ENCODE measurements around the gene CSAD. TPM values are rescaled to one million over a fixed set of nuclear protein-coding genes. Genes with fewer than 3 reads are reported as not detected.

CSAD gene
- polyA plus RNA-seq, 1 of the 3 experiments (the other 2 are of a cell fraction): 32.2 TPM

GRCh38 chr12:53127169-53127568 lies 53.6 kb downstream of the CSAD start:
- WGBS (ENCODE audit: low lambda C conversion rate): 54% methylated on average over 1 of the region's 1 CpG

GRCh38 chr12:53124352-53124723 lies 56.4 kb downstream of the CSAD start:
- H4K20me1 ChIP-seq (ENCODE audit: insufficient read depth): no peaks in the 10 kb centered on the region
- no peak for TF ChIP-seq EP300 (IDR thresholded peaks at IDR 0.05; ENCODE audit: borderline replicate concordance in 1 of 2, low read depth in 1 of 2, low read length in 1 of 2)
- TF ChIP-seq CHD2 (IDR thresholded peaks at IDR 0.05; ENCODE audit: low read length, partially characterized antibody): no peak
- TF ChIP-seq RCOR1 (IDR thresholded peaks at IDR 0.05; ENCODE audit: low read length): no peak
- TF ChIP-seq NRF1 (IDR thresholded peaks at IDR 0.05; ENCODE audit: low read depth, low read length): no peak
- no peak for TF ChIP-seq MAX (IDR thresholded peaks at IDR 0.05; ENCODE audit: low read depth)
- no peak for TF ChIP-seq USF2 (IDR thresholded peaks at IDR 0.05; ENCODE audit: borderline replicate concordance, low read depth, low read length)
- no peak for TF ChIP-seq TAF1 (IDR thresholded peaks at IDR 0.05; ENCODE audit: borderline replicate concordance, low read depth, low read length)
- TF ChIP-seq YY1 (IDR thresholded peaks at IDR 0.05; ENCODE audit: low read depth): no peak
- TF ChIP-seq REST (IDR thresholded peaks at IDR 0.05; ENCODE audit: low read depth, low read length): no peak
- TF ChIP-seq EZH2phosphoT487 (IDR thresholded peaks at IDR 0.05; ENCODE audit: borderline replicate concordance, low read depth): no peak
- TF ChIP-seq ELF1 (IDR thresholded peaks at IDR 0.05): no peak
- no peak for TF ChIP-seq IRF3 (IDR thresholded peaks at IDR 0.05; ENCODE audit: low read depth, low read length)
- no peak for TF ChIP-seq PBX3 (IDR thresholded peaks at IDR 0.05)
- no peak for TF ChIP-seq ZBTB33 (IDR thresholded peaks at IDR 0.05; ENCODE audit: borderline replicate concordance, low read depth)
- TF ChIP-seq CTCF (IDR thresholded peaks at IDR 0.05): no peak
- H3K9me3 ChIP-seq: no peaks in the 10 kb centered on the region
- no peaks in the 10 kb centered on the region for H3K9me2 ChIP-seq
- H3K4me2 ChIP-seq: no peak overlapping the region
- H2AFZ ChIP-seq (ENCODE audit: low read depth): no peak overlapping the region
- ChIA-PET POLR2A (no interaction called here), CTCF (interaction anchor here (0.9 to 2.0 kb wide), 3 partner anchors 35 to 59 kb away, joined by 3 to 9 read pairs (median 3); no protein-coding TSS in a partner anchor)
- no peak for DNase-seq
- no peaks in the 10 kb centered on the region for H3K79me2 ChIP-seq (ENCODE audit: insufficient read depth)
- no peak overlapping the region for H3K9ac ChIP-seq
- no peak overlapping the region for H3K27ac ChIP-seq (ENCODE audit: low read depth in 2 of 2, low read length in 1 of 2)
- no peak overlapping the region for H3K4me3 ChIP-seq (ENCODE audit: low read depth in 2 of 2, low read length in 1 of 2)
- H3K4me1 ChIP-seq (ENCODE audit: control insufficient read depth in 1 of 2, insufficient read depth in 2 of 2, low read depth in 1 of 2, low read length in 1 of 2): peaks cover 0 to 10% of the 10 kb centered on the region in 2 experiments; a peak in 2 of 4 replicates
- no peaks in the 10 kb centered on the region for H3K27me3 ChIP-seq (ENCODE audit: insufficient read depth)
- no peaks in the 10 kb centered on the region for H3K36me3 ChIP-seq (replicated peaks in 1 of 2; ENCODE audit: control insufficient read depth in 1 of 2, insufficient read depth in 2 of 2, low read length in 1 of 2)
- H3F3A ChIP-seq (replicated peaks; ENCODE audit: insufficient read depth): no peaks in the 10 kb centered on the region

More at GRCh38 chr12:53127169-53127568, 53.6 kb downstream of the CSAD start:
- no peaks in the 10 kb centered on the region for H3K9me3 ChIP-seq
- H2AFZ ChIP-seq (ENCODE audit: low read depth): no peak overlapping the region
- ChIA-PET POLR2A (no interaction called here), CTCF (interaction anchor here (1.0 to 1.2 kb wide), 2 partner anchors 33 to 61 kb away, joined by 4 to 5 read pairs; no protein-coding TSS in a partner anchor)
- H3F3A ChIP-seq (replicated peaks; ENCODE audit: insufficient read depth): no peaks in the 10 kb centered on the region
- H4K20me1 ChIP-seq (ENCODE audit: insufficient read depth): no peaks in the 10 kb centered on the region
- no peaks in the 10 kb centered on the region for H3K9me2 ChIP-seq
- no peaks in the 10 kb centered on the region for H3K36me3 ChIP-seq (replicated peaks in 1 of 2; ENCODE audit: control insufficient read depth in 1 of 2, insufficient read depth in 2 of 2, low read length in 1 of 2)
- H3K9ac ChIP-seq: no peak overlapping the region
- no peak overlapping the region for H3K4me3 ChIP-seq (ENCODE audit: low read depth in 2 of 2, low read length in 1 of 2)
- no peaks in the 10 kb centered on the region for H3K79me2 ChIP-seq (ENCODE audit: insufficient read depth)
- DNase-seq: no peak
- no peaks in the 10 kb centered on the region for H3K27me3 ChIP-seq (ENCODE audit: insufficient read depth)
- H3K27ac ChIP-seq (ENCODE audit: low read depth in 2 of 2, low read length in 1 of 2): no peak overlapping the region
- H3K4me1 ChIP-seq (ENCODE audit: control insufficient read depth in 1 of 2, insufficient read depth in 2 of 2, low read depth in 1 of 2, low read length in 1 of 2): peaks cover 0 to 10% of the 10 kb centered on the region in 2 experiments; a peak in 2 of 4 replicates
- no peak overlapping the region for H3K4me2 ChIP-seq
- TF ChIP-seq EP300 (IDR thresholded peaks at IDR 0.05; ENCODE audit: borderline replicate concordance in 1 of 2, low read depth in 1 of 2, low read length in 1 of 2) (no peak), JUND (IDR thresholded peaks at IDR 0.05) (no peak)
